Measurements from ENCODE around the gene PET100.

- TF ChIP-seq CTCF (conservative IDR thresholded peaks at IDR 0.05; ENCODE audit: low read depth, low read length) (no peak), EZH2 (IDR thresholded peaks at IDR 0.05; ENCODE audit: low read length, unreplicated experiment) (no peak), EZH2phosphoT487 (IDR thresholded peaks at IDR 0.05; ENCODE audit: borderline replicate concordance, low read length) (no peak)
These were observed 5.6 kb upstream of the PET100 start for GRCh38 chr19:7623725-7624603.

Measured in PC-3 (cell line).